GM18508 (cell line): ENCODE data around the gene HS1BP3.

Experiments
- ATAC-seq: cut with Tn5 transposase; IDR thresholded peaks from one replicate; pipeline ENCODE4 v1.9.1; 2021; ENCODE audit warnings: moderate number of reproducible peaks; ENCODE audit not compliant: insufficient read depth, unreplicated experiment

Gene HS1BP3

DNA sequence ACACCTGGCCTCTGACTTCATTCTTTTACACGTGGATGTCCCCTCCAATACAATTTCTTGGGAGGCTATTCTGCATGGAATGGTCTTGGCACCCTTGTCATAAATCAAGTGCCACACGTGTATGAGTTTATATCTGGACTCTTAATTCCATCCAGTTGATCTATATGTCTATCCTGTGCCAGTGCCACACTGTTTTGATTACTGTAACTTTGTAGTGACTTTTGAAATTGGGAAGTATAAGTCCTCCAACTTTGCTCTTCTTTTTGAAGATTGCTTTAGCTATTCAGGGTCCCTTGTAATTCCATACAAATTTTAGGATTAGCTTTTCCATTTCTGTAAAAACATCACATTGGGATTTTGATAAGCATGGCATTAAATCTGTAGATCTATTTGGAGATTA lies 43.5 kb downstream of the HS1BP3 start:
- no peak for ATAC-seq

DNA sequence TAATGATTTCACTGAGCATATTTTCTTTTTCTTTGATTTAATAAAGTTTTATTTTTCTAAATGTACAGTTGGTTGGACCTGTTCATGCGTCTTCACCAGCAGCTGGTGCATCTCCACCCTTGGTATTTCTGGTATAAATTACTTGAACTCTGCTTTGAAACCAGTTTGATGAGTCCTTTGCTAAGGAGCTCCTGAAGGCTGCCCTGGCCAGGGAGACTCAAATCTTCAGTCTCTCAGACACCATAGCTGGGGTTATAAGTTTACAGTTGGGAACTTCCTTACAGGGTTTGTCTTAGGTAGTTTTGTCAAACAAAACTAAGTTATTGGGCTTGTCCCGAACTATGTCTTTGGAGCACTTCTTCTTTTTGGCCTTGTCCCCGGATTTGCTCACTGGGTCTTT lies 44.7 kb downstream of the HS1BP3 start:
- ATAC-seq = no peak

DNA sequence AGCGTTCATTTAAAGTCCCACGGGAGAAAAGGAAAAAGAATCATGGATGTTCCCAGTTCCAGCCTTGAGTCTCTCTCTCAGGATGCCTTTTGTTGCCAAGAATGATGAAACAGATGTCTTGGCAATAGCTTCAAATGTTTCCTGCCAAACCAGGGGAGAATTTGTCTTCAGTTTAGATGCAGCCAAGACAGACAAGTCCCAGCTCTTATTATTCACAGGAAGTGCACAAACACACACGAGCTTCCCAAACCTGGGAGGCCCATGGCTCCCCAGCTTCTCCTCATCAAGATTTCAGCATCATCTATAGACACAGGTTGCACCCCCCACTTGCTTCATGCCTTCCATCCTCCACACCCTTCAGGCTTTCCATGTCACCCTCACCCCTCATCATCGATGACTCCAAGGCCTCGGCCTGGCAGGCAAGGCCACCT lies 45.9 kb downstream of the HS1BP3 start:
- no peak for ATAC-seq

DNA sequence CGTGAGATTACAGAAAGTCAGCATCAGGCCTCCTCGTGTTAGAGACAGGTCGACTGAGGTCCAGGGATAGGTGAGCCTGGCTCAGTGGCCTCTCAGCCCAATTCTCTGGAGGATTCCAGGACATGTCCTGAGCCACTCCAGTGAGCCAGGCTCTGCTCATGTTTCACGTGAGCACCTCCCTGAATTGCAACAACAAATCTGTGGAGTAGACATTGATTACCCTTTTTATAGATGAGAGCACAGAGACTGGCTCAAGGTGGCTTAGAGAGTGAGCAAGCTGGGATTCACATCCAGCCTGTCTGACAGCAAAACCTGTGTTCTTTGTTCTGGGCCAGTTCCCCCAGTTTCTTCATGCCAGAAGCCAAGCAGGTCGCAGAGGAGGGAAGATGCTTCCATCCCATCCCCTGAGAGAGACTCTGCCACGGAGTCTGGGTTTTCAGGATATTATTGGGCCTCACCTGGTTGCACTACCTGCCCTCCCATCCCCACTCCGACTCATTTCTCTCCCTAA lies 46.4 kb downstream of the HS1BP3 start:
- ATAC-seq = no peak

DNA sequence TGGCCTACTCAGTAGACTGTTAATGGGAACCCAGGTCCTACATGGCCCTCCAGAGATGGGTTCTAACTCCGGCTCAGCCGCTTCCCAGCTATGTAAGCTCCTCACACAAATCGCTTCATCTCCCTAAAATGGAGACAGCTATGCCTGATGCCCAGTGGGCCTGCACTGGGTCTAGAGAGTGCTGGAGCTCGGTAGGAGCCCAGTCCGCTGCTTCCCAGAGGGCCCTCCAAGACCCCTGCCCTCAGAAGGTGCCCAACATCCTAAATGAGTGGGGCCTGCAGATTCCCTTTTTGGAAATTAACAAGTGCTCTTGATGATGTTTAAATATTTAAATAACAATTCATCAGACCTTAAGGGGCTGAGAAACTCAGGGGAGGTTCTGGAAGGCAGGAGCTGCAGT lies 47.1 kb downstream of the HS1BP3 start:
- no peak for ATAC-seq

DNA sequence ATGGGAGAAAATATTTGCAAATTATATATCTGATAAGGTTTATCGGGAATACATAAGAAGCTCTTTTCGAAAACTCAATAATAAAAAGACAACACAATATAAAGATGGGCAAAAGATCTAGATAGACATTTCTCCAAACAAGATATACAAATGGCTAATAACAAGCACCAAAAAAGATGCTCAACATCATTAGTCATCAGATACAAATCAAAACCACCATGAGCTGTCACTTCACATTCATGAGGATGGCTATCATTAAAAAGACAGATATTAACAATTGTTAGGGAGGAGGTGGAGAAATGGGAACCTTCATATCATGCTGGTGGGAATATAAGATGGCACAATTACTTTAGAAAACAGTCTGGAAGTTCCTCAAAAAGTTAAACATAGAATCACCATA lies 48.1 kb downstream of the HS1BP3 start:
- ATAC-seq = no peak

DNA sequence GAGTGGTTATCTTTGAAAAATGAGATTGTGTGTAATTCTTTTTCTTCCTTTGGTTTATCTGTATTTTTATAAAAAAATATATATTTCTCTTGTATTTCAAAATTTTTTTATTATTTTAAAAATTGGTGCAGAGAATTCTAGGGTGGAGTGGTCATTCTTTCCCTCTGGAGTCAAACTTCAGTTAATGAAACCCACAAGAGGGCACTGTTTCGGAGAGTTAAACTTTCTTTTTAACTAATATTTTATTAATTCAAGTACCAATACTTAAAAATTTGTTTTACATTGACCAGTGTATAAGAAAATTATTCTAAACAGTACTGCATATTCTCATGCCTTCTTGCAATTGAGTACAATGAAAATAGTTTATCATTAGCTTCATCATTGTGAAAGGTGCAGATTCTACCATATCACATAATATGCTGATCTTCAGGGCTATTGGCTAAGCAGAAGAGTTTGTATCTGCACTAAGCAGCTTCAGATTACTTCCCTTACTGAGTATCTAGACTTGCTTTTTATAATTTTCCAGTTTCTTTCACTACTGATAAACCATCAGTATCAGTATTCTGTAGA lies 50.1 kb downstream of the HS1BP3 start:
- no peak for ATAC-seq

DNA sequence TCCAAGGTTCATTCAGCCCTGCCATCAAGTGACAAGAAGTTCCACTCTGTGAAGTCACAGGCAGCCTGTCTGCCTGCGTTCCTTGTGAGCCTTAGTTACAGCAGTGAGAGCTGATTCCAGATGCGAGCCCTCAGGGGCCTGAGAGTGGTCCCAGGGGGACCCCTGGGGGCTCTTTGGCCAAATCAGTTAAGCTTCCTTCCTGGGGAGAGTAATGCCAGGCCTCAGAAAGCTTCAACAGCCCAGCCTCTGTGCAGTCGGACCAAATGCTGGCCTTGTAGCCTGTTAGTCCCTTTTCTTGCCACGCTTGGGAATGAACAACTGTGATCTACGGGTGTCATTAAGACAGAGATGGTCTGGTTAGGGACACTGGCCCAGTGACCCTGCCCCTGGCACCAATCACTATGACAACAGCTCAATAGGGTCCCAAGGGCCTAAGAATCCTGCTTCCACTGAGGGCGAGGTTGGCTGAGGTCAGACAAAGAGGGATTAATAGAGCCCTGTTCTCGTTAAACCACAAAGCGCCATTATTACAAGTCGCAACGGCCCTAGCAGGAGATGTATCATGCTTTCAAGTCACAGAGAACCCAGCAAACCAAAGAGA lies 50.9 kb downstream of the HS1BP3 start:
- ATAC-seq = no peak

DNA sequence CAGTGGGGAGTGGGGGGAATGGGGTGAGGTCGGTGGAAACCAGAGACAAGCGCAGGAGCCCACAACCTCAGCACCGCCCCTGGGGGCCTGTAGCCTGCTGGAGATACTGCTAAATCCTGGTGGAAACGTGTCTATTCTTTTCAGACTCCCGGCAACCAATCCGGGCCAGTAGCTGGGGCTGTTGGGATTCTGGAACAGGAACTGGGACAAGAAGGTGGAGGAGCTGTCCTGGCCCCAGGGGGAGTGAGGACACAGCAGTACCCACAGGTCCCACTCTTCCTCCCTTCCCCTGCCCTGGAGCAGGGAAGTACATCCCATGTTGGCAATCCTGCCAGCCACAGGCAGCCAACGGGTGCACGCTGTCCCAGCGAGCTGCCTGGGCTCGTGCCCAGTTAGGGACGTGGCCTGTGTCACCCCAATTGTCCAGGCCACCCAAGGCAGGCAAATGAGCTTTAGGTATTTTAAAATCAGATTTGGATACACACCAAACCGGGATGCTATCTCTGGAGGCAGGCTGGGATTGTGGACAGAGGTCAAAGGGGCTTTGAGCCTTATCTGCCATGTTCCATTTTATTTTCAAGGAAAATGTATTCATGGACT lies 51.8 kb downstream of the HS1BP3 start:
- ATAC-seq = no peak

DNA sequence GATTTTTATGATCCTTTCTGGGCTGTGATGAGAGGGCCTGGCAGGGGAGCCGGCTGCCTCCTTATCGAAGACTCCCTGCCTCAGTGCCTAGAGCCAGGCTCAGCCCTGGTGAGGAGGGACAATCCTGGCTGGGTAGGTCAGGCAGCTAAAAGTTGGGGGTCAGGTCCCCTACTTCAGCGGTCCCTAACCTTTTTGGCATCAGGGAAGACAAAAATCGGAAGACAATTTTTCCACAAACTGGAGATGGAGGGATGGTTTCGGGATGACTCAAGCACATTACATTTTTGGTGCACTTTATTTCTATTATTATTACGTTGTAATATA lies 53.1 kb downstream of the HS1BP3 start:
- no peak for ATAC-seq

DNA sequence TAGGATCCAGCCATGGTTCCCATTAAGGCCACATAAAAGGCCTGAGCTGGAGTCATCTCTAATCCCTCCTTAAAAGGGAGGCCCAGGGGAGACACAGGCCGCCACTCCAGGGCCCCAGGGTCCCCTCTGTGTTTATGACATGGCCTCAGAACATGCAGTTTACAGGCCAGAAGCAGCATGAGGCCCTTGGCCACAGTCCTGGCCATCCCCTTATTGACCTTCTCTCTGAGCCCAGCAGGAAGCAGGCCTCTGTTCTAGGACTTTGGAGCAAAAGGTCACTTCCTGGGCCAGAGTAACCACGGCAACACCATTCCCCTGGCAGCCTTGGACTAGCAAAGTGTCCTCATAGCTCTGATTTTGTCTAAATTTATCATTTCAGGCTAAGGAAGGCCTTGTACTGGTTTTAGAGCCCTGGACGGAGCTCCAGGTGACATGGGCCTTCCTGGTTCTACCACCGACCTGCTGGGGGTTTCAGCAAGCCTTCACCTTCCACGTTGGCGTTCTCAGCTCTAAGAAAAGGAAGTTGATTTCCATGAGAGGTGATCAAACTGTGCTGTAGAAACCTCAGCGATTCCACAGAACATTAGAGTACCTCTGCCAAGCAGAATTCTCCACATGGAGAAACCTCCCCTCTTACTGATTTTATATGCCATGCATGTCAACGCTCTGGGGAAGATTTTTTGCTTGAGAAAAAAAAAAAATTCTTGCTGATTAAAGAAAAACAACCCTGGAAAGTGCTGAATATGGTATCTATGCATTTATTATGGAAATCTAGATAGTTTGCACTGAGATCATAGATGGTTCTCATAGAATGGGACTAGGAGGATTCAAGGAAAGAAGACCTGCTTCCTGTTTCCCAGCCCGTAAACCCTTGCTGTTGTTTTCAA lies 53.7 kb downstream of the HS1BP3 start:
- ATAC-seq = no peak

DNA sequence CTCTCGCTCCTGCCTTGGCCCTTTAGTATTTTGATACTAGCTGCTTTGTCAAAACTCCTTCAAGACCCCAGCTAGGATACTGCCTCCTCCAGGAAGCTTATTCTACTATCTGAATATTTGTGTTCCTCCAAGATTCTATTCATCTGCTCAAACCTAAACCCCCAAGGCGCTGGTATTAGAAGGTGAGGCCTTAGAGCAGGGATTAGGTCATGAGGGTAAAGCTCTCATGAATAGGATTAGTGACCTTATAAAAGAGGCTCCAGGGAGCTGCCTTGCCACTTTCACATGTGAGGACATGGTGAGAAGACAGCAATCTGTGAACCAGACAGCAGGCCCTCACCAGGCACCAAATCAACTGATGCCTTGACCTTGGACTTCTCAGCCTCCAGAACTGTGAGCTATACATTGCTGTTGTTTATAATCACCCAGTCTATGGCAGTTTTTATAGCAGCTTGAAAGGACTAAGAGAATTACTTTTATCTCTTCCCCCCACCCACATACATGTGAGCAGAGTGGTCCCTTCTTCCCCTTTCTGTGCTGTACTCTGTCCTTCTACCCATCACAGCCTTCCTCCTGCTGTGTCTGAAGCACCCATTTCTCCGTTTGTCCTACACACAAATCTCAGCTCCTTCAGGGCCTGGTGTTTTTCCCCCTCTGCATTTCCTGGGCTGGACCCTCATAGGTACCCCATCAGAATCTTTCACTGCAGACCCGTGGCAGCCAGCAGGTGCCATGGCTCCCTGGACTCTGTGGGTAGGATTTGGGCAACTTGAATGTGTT lies 54.5 kb downstream of the HS1BP3 start:
- peak; percentile 2 for ATAC-seq

DNA sequence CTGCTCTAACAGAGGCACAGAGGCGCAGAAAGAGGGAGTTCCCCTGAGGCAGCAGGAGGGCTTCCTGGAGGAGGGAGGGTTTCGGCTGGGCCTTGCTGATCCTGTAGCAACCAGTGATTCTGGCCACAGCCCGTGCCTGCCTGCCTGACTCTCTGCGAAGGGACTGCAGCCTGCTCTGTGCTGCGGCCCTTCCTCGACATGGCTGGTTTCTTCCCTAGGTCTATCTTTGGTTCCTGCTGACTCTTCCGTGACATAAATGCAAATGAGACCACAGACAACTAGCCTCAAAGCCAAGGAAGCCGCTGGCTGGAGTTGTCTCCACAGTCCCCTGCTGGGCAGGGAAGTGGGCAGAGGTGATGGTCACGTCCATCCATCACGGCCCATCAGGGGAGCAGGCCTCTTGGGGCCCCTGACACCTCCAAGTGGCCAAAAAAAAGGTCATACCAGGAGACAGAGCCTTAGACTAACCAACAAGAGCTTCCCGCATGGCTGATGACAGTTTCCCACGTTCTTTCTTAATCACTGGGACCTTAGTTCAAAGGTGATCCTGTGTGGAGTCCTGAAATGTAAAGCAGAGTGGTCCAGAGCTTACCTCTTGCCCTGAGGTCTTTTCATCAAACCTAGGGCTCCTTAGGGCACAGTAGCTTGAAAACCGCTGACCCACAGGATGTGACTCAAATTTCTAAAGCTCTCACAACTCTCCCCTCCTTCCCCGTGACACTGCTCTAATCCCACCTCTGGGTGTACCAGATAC lies 55.3 kb downstream of the HS1BP3 start:
- ATAC-seq = peak; percentile 88

DNA sequence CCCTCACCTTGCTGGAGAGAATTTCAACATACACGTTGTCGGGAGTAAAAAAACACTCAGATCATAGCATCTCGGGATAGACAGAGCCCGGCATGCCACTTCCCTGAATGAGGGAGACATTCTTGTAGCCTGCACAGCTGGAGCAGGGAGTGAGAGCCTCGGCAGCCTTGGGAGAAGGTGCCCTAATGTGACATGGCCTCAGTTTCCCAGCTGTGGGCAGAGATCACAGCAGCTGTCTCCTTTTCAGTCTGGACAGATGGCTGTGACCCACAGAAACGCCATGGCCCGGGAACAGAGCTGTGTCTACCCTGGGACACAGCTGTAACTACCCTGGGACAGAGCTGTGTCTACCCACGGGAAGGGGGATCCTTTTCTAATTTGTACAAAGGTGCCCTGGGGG lies 55.9 kb downstream of the HS1BP3 start:
- ATAC-seq = no peak

DNA sequence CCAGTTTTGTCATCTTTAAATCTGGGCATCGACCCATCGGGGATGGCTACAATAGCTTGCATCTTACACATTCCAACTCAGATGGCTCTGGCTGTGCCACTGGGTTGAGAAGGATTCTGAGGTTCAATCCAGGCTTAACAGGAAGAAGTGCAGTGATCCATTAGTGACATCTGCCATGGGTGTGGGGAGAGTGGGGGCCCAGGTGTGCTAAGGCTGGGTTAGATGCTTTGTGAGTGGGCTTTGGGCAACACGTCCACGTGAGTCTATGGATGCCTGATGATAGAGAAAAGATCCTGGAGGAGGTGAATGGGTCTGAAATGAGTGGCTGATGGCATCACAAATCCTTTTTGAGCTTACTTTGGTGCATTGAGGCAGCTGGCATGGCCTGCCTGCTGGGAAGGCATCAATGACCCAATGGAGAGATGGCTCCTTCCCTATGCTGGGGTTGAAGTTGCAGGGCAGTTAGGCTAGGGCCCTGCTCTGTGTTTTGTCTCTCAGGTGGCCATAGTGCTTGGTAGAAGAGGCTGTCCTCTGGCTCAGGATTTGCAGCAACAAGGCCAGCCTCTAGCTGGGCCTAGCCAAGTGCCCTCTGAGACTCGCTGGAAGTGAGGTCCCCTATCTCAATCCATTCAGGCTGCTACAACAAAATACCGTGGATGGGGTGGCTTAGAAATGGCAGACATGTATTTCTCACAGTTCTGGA lies 56.7 kb downstream of the HS1BP3 start:
- ATAC-seq = no peak

DNA sequence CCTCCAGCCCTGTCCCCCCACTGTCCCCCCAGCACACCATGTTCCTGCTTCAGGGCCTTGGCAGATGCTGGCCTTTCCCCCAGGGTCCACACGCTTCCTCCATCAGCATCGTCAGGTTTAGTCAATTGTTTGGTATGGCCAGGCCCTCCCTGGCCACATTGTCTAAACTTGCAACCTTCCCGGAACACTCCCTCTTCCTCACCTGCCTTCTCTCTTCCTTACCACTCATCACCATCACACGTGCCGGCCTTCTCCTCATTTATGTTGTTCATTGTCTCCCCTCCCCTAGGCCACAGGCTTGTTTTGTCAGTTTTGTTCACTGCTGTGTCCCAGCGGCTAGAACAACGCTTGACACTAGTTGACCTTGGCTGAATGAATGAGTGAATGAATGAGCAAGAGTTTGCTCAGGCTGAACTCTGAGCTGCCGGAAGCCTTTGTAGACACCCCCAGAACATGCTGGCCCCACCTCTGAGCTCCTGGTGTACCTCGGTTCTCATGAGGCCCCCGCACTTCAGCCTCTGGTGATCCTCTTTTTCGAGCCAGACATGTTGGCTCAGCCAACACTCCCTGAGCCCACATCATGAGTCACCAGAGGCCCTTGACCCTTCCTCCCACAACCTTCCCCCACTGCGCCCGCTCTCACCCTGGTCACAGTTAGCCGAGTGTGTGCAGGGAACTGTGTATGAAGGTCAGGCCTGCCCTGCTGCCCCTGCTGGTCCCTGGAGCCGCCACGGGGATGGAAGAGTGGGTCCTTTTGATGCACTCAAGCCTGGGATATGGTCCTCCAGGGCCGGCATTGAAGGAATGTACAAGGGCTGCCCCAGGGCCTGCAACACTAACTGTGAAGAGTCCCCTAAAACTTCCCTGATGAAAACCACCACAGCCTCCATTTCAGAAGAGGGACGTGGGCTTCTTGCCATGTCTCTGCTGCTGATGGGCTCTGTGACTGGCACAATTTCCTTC lies 57.5 kb downstream of the HS1BP3 start:
- ATAC-seq = no peak

DNA sequence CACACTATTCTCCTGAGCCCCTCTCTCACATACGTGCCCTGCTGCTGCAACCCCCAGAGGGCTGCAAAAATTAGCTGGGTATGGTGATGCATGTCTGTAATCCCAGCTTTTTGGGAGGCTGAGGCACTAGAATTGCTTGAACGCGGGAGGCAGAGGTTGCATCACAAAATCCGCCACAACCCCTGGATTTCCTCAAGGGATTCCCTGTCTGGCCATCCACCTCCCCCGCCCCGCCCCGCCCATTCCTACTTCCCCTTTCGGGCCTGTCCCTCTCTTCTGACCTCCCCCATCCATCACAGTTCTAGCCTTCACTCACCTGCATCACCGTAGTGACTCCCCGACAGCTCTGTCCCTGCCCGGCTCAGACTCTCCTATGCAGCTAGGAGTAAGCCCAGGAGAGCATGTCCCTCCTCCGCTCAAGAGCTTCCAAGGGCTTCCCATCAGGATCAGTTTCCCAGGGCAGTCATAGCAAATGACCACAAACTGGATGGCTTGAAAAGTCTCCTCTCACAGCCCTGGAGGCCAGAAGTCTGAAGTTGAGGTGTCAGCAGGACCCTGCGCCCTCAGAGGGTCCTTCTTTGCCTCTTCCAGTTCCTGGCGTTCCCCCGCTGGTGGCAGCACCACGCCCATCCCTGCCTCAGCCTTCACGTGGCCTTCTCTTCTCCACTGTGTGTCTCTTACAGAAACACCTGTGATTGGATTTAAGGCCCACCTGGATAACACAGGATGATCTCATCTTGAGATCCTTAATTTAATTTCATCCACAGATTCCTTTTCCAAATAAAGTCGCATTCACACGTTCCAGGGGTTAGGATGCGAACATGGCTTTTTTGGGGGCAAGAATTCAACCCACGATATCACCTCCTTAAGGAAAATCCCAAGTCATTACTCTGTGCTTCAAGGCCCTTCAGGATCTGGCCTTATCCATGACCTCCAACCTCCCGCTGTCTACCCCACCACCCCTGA lies 58.5 kb downstream of the HS1BP3 start:
- ATAC-seq = no peak
